HG03039 (cell line): ENCODE data around the gene STEAP1B.
"Not testable (repeated sequence)": the region's sequence is repeated elsewhere in the genome, so short reads cannot be mapped to it uniquely, and the experiment has no call there.

ENCODE experiments used
- ATAC-seq: cut with Tn5 transposase; IDR thresholded peaks from one replicate; pipeline ENCODE4 v1.9.1; 2021; ENCODE audit warnings: mild to moderate bottlenecking, moderate library complexity; ENCODE audit not compliant: unreplicated experiment

Gene STEAP1B

DNA sequence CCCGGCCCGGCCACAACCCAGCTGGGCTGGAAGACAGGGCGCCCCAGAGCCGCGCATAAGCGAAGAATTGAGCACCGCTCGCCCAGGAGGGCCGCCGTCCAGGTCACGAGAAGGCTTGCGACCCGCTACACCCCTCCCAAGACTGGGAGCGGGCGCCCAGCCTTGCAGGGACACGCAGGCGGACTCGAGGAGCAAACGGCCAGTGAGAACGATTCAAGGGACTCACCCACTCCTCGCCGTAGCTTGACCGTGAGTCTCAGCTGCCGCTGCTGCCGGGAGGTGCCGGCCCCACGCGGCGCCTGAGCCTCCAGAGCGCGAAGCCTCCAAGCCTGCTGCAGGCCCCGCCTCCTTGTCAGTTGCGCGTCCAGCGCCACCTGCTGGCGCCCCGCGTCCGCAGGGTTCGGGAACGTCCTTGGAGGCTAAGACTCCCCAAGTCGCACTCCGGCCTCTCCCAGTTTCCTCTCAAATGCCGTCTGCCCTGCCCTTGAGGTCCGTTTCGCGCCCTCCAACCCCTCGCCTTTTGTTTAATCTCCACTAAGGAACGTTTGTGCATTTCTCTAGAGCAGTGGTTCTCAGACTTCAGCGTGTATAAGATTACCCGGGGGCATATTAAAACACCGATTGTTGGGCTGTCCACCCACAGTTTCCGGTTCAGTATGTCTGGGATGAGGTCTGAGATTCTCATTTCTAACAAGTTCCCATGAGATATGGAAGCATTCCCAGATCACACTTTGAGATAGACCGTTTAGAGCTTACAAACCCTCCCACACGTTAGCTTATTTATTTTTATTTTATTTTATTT, at the start of gene STEAP1B:
STEAP1B (minus strand) TSS at position 301 of the 802 bp plus-strand sequence. CDS start 5,333 bp downstream, outside the sequence.
- ATAC-seq: peak; percentile 96

DNA sequence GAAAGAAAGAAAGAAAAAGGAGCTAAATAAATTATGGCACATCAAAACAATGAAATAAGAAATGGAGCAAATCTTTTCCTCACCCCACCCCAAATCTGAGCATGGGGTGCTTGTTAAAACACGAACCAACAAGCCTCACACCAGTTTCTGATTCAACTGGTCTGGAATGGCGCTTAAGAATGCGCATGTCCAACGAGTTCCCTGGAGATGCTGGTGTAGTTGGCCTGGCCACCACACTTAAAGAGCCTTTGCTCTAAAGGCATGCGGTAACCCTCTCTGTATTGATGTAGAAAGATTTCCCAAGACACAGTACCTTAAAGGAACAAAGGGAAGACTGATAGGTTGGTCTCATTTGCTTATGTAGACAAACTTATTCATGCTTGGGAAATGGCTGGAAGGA, 49.1 kb upstream of the STEAP1B start:
- ATAC-seq: no peak

DNA sequence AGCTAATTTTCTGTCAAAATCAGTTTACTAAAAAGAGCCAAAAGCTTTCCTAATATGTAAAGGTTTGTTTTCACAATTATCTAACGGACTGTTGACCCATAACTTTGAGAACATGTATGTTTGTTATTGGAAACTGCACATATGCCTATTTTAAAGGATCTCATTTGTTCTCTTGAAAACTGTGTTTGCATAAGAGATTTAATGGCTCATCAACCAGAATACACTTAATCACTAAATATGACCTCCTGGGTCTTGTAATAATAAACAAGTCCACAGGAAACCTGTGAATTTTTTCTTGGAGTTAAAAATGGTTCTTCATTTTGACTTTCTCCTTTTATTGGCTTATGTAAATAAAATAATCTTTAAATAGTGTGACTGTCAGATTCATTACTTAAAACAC, 48.3 kb upstream of the STEAP1B start:
- no peak for ATAC-seq

DNA sequence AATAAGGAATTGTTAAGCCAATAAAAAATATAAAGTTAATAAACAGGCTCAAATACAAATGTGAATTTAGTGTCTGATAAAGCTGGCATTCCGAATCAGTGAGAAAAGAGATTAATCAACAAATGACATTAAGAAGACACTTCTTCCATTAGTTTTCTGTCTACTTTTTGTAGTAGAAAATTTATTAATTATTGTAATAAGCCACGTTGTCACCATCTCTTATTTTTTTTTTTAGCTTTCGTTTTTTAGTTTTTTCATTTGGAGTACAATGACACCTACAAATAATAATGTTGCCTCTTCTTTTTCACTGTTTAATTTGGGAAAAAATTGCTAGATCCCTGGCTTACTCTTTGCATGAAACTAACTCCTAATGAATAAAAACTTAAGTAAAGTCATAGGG, 46.8 kb upstream of the STEAP1B start:
- ATAC-seq: no peak

DNA sequence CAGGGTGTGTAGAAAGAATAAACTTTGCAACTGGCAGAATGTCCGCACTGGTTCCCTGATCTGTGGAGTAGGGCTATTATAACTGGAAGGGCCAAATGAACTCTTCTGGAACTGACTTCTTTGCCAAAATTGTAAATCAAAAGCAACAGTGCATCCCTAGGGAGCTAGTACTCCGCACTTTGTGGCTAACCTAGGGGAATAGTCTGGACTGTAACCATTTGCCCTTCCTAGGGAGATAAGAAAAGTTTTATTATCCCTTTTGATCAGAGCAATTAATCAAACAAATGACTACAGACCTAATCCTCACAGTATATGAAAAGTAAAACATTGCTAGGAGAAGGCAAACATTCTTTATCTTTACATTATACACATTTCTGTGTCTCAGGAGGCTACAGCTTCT, 45.5 kb upstream of the STEAP1B start:
- ATAC-seq: no peak

DNA sequence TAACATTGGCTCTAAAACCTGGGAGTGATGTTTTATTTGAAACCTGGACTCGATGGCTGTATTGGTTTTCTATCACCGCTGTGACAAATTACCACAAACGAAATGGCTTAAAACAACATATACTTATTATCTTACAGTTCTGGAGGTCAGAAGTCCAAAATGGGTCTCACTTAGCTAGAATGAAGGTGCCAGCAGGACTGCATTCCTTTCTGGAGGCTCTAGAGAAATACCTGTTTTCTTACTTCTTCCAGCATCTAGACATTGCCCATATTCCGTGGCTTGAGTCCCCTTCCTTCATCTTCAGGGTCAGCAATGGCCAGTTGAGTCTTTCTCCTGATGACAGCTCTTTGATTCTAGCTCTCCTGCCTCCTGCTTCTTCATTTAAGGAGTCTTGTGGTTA, 44.3 kb upstream of the STEAP1B start:
- ATAC-seq: no peak

DNA sequence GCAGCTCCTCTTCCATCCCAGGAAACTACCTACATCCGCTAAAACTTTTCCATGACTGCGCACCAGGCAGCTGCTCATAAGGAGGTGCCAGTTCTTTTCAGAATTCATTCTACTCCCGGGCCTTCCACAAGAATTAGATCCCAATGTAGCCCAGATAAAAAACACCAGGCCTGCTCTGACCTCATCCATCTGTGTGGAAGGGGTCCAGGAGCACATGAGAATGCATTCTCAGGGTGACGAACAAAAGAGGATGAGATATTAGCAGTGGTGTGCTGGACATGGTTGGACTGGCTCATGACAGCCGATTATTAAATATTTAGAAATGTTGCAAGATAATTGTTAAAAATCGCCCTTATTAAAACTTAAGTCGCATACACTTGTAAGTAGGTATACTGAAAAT, 43.2 kb upstream of the STEAP1B start:
- no peak for ATAC-seq

DNA sequence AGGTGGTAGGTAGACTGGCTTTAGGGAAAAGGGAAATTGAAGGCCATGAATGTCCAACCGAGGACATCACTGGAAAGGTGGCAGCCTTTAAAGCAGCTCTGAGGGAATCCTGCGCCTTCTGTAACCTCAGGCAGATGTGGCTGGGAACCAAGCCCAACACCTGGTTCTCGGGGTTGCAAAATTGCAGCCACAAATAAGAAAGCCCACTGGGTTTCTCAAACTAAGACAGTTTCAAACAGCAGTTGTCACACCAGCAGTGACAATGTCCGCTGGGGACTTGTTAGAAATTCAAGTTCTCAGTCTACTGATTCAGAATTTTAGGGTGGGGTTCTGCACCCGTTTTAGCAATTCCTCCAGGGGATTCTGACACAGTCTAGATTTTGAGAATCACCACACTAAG, 42.7 kb upstream of the STEAP1B start:
- no peak for ATAC-seq

DNA sequence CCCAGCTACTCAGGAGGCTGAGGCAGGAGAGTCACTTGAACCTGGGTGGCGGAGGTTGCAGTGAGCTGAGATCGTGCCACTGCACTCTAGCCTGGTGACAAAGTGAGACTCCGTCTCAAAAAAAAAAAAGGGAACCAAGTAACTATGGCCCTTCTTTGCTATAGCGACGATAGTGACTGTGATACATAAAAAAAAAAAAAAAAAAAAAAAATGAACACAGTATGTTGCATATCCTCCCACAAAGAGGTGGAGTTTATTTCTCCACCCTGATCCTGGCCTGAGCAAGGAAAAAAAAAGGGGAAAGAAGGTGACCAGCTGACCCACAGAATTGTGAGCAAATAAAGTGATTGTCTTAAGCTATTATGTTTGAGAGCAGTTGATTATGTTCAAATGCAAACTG, 42.3 kb upstream of the STEAP1B start:
- ATAC-seq: no peak

DNA sequence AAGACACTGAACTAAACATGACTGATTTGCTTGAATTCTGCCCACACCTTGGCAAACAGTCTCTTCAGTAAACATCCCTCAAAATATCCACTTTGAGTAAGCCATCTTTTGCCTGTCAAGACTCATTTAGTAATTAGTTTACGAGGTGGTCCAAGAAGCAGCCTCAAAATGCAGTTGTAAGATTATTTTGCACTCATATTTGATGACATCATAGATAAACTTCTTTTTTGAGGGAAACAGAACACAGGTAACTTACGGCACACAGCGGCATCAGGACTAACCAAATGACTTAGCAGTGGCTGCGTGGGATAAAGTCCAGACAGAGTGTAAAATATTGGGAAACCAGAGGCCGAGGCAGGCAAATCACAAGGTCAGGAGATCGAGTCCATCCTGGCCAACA, 41.8 kb upstream of the STEAP1B start:
- ATAC-seq: no peak

DNA sequence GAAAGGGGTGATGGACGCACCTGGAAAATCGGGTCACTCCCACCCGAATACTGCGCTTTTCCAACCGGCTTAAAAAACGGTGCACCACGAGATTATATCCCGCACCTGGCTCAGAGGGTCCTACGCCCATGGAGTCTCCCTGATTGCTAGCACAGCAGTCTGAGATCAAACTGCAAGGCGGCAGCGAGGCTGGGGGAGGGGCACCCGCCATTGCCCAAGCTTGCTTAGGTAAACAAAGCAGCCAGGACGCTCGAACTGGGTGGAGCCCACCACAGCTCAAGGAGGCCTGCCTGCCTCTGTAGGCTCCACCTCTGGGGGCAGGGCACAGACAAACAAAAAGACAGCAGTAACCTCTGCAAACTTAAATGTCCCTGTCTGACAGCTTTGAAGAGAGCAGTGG, 28.5 kb upstream of the STEAP1B start:
- not testable (repeated sequence) for ATAC-seq

DNA sequence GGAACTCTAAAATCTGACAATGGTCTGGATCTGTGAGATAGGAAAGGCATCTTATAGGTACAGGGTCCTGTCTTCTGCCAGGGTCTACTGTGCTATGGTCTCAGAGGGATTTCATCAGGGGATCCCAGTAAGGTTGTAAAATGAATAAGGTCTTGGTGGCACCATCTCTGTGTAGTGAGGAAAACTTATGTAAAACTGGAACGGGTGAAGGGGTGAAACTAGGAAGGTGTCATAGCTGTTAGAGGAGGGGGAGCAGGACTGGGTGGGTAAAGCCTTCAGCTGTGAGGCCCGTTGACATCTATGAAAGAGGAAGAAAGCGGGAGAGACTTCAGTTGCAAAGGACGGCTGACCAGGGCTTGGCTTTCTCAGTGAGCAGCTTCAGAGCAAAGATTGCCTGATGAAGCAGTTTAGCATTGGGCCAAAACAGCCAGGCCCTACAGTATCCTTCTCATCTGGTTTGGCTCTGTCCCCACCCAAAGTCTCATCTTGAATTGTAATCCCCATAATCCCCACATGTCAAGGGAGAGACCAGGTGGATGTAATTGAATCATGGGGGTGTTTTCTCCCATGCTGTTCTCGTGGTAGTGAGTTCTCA, 24.5 kb upstream of the STEAP1B start:
- not testable (repeated sequence) for ATAC-seq

DNA sequence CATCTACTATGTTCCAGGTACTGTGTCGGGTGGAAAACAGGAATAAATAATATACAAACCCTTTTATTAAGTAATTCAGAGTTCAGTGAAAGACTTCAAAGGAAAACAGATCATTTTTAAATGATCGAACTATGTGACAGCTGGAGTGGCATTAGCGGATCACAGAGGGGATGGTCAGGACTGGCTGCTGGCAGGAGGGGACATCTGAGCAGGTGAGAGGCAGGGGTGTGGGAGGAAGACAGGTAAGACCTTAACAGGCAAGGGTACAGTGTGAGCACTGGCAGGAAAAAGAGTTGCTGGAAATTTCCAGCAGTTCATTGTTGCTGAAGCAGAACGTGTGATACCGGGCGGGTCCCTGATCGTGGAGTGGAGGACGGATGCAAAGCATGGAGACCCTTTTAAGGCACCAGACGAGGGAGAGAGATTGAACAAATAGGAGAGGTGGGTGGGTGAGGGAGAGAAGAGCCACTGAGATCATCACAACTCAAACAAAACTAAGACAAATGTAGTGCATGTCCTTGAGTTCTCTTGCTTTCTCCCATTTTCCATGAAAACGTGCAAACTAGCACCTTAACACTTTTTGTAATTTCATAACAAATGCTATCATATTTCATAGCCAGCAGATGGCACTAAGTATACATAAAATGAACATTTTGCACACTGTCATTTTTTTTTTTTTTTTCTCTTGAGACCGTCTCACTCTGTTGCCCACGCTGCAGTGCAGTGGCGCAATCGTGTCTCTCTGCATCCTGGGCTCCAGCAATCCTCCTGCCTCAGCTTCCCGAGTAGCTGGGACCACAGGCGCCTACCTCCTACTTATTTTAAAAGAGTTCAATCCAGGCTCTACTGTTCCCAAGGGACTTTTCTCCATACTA, 23.7 kb upstream of the STEAP1B start:
- not testable (repeated sequence) for ATAC-seq

DNA sequence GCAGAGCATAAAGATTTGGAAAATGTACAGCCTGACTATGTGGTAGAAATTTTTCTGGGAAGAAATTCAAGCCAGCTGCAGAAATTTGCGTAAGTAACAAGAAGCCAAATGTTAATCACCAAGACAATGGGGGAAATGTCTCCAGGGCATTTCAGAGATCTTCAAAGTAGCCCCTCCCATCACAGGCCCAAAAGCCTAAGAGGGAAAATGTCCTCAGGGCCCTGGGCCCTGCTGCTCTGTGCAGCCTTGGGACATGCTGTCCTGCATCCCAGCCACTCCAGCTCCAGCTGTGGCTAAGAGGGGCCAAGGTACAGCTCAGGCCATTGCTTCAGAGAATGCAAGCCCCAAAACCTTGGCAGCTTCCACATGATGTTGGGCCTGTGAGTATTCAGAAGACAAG, 19.6 kb upstream of the STEAP1B start:
- not testable (repeated sequence) for ATAC-seq

DNA sequence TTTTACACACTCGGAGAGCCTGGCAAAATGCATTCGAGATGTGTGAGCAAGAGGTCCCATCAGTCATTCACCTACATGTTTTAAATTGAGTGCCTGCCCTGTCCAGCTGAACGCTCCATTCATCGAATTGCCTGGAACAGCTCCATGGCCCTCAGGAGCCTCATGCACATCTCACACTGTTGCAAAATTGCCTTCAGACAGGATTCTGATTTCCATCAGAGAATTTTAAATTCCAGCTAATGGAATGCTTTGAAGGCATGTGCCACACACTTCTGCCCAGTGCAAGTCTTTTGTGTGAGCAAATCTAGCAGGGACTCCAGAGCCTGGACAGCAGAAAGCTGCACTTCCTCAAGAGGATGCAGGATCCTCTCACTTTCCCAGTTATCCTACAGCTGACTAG, 17.0 kb upstream of the STEAP1B start:
- ATAC-seq: not testable (repeated sequence)

DNA sequence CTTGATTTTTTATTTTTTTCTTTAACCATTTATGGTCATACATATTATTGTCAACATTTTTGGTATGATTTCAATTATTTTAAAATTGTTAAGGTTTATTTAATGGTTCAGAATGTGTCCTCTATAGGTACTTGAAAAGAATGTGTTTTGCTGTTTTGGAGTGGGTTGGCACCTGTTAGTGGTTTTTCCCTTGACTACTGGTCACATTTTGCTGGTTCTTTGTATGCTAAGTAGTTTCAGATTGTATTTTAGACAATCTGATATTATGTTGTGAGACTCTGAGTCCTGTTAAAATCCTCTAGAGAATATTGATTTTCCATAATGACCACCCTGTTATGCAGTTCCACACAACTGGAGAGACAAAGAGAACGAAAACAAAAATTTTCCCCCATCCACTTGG, 15.0 kb upstream of the STEAP1B start:
- ATAC-seq: not testable (repeated sequence)

DNA sequence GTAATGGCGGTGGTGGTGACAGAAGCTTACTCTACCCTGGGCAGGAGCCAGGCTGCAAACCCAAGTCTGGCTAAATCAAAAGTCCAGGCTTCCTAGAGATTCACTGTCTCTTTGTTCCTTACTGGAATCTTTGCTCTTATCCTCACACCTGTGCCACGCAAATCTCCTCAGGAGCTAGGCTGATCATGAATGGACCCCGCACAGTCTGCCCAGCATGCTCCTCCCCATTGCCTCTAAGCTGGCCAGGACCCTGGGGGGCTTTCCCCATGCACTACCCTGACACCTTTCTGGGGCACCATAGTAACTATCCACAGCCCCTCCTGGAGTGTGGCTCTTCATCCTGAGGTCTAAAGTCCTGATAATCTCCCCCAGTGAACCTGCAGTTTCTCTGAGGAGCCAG, 7.3 kb upstream of the STEAP1B start:
- not testable (repeated sequence) for ATAC-seq

DNA sequence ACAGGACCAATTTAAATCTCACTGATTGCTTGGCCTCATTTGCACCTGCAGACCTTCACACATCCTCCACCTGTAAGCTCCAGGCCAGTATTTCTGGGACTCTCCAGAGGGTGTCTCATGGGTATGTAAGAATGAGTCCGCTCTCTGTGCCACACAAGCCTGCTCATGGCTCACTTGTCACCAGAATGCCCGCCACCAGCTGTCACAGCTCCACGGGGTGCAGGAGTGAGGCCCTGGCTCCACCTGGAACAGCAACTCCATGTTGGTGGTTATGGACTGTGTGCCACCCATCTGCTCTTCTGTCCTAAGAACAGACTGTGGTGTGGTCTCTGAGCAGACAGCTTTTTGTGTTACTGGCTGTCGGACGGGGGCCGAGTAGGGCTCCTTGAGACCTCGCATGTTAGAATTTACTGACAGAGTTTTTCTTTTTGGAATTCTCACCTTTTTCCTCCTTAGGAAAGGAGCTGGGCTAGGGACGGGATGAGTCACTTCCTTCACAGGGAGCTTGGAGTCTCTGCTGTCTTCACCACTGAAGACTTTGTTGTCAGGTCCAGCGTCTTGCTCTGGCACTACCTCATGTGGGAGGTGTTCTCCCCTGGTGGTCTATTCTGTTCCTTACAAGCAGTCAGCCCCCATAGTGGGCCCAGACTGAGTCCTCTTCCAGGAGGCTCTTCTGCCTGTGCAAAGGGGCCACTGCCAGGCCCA, 6.5 kb upstream of the STEAP1B start:
- not testable (repeated sequence) for ATAC-seq

DNA sequence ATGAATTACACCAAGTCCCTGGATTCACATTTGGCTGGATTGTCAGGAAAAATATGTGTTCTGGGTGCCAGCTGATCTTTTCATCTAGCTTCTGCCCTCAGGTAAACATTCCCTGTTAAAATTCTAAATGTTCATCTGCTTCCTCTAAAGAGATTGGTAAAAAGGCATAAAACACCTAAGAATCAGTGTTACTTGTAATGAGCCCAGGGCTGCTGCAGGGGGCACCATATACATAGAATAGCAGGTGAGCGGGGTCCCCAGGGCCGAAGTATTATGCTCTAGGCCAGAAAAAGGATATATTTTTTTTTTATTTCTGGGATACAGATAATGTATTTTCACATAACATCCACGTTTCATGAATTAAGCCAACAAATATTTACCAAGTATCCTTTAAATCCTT, 4.5 kb upstream of the STEAP1B start:
- not testable (repeated sequence) for ATAC-seq

DNA sequence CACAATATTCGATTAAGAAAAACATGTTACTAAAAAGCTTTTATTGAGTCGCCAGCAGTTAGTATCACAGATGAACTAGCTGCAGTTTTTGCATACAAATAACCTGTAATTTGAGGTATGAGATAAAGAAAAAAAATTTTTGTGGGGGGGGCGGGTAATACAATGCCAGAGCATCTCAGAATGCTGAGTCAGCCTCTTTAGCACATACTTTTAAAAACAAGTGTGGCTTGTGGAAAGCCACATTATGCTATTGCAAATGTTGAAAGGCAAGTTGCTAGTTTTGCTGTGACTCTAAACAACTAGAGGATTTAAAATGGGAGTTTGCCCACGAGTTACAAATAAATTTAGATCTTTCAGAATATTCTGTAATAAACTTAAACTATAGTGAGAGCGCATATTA, 2.1 kb upstream of the STEAP1B start:
- not testable (repeated sequence) for ATAC-seq

DNA sequence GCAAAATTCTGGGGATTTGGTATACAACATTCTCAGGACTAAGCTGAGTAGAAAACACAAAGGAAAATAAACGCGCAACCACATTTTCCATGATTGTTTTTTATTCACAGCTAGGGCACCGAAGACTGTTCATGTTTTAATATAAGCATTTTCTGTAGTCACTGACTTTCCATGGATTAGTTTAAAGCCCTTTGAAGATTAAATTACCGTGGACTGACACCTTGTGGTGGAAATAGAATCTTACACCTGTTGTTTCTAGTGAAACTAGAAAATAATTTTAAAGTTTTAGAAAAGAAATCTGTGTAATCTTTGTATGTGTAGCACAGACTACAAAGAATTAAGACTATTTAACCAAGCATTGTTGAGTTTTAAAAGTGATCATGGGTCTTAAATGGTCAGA, 1.3 kb upstream of the STEAP1B start:
- ATAC-seq: not testable (repeated sequence)
